ENCODE data around the gene ADAMTS18. TPM values are rescaled to one million over a fixed set of nuclear protein-coding genes. Genes with fewer than 3 reads are reported as not detected.

The ADAMTS18 gene
- total RNA-seq, 4 donors from 2014 or later = 2.8 to 21.1 (median 7.8) TPM

- no peak for TF ChIP-seq CTCF (IDR thresholded peaks at IDR 0.05)
- DNase-seq (ENCODE audit: low spot score) (no peak), ATAC-seq (ENCODE audit: low FRiP score) (no peak)
Observed at GRCh38 chr16:77424871-77425604, 9.8 kb downstream of the ADAMTS18 start.

GRCh38 chr16:77422196-77422784 lies 12.5 kb downstream of the ADAMTS18 start:
- no peak for TF ChIP-seq CTCF (IDR thresholded peaks at IDR 0.05)
- no peak for ATAC-seq (ENCODE audit: low FRiP score)
- no peak for DNase-seq (ENCODE audit: low spot score)

GRCh38 chr16:77416939-77417480 lies 17.8 kb downstream of the ADAMTS18 start:
- no peak for ATAC-seq (ENCODE audit: low FRiP score)
- no peak for DNase-seq (ENCODE audit: low spot score)
- TF ChIP-seq CTCF (IDR thresholded peaks at IDR 0.05) = no peak

GRCh38 chr16:77414752-77415231 lies 20.0 kb downstream of the ADAMTS18 start:
- TF ChIP-seq CTCF (IDR thresholded peaks at IDR 0.05) = no peak
- ATAC-seq (ENCODE audit: low FRiP score) (no peak), DNase-seq (ENCODE audit: low spot score) (no peak)

- no peak for DNase-seq (ENCODE audit: low spot score)
- no peak for TF ChIP-seq CTCF (IDR thresholded peaks at IDR 0.05)
- no peak for ATAC-seq (ENCODE audit: low FRiP score)
Observed at GRCh38 chr16:77410449-77410848, 24.4 kb downstream of the ADAMTS18 start.

- DNase-seq (ENCODE audit: low spot score) = no peak
- ATAC-seq (ENCODE audit: low FRiP score) = no peak
Observed at GRCh38 chr16:77409311-77409710, 25.5 kb downstream of the ADAMTS18 start.

More at GRCh38 chr16:77409311-77409710, 25.5 kb downstream of the ADAMTS18 start:
- no peak for TF ChIP-seq CTCF (IDR thresholded peaks at IDR 0.05)
